ENCODE data around the gene BHMT2. TPM values are rescaled to one million over a fixed set of nuclear protein-coding genes. Genes with fewer than 3 reads are reported as not detected.

The BHMT2 gene
- total RNA-seq (not detected), polyA plus RNA-seq (not detected)

- Histone ChIP-seq H3K36me3 (ENCODE audit: insufficient read depth, low read length) (no peaks in the 10 kb centered on the region), H3K4me1 (ENCODE audit: insufficient read depth, low read length) (no peaks in the 10 kb centered on the region), H3K27ac (ENCODE audit: low read depth, low read length) (no peak within 1 kb of the TSS), H3K27me3 (ENCODE audit: insufficient read depth, low read length) (no peaks in the 10 kb centered on the region), H3K4me3 (ENCODE audit: low read length in 2 of 2) (no peak within 1 kb of the TSS), H3K9me3 (ENCODE audit: control insufficient read depth in 1 of 2, low read length in 2 of 2) (no peaks in the 10 kb centered on the region)
- Mint-ChIP-seq H3K4me1 (peaks cover 0 to 4% (median 0%) of the 10 kb centered on the region in 4 donors), H3K36me3 (peaks cover 0 to 4% of the 10 kb centered on the region in 2 donors), H3K9me3 (peaks cover 0 to 3% (median 0%) of the 10 kb centered on the region in 8 donors), H3K4me3 (peak within 1 kb of the TSS in 1 of 8 donors; percentile 22), H3K27me3 (peaks cover 22 to 31% of the 10 kb centered on the region in 2 donors), H3K27ac (no peak within 1 kb of the TSS)
- ChIA-PET CTCF (ENCODE audit: partially characterized antibody) (no interaction called here), POLR2A (ENCODE audit: partially characterized antibody) (no interaction called here)
- DNase-seq = no peak
- intact Hi-C loops (cut with micrococcal nuclease) = no loop called here
These were observed at the start of gene BHMT2, which contains the start of gene DMGDH for GRCh38 chr5:79069488-79070349. Gene BHMT2 (plus strand): TSS chr5:79069767. CDS start chr5:79069783, 16 bp downstream. Gene DMGDH (minus strand): TSS chr5:79069674. CDS start chr5:79069620, 54 bp downstream.

DNA sequence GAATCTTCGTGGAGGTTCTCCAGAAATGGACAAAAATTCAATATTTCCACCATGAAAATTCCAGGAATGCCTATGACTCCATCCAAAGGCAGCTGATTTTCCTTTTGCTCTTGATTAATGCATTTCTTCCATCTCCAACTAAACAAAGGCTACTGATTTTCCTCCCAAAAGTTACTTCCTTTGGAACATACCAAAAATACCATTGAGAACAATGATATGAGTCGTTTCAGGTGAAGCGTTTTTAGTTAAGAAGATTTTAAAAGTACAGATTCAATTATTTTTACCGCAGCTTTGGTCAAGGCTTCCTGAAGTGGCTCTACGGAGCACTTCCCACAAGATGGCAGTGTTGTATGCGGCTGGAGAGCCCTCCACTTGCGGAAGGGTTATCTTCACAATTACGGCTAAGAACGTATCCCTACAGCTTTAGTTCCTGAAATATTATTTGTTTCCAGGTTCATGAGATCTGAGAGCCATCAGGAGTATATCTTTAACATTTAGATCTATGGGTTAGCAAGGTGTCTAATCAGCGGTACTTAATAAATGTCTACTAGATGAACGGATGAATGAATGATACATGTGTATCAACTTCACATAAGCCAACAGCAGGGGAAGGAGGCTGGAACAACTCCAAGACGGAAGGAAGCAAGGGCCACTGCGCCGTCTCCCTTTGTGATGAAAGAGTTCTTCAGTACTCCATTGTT lies 48.6 kb upstream of the BHMT2 start:
- DNase-seq = peak in 3 of 5 donors; percentile 14 to 21 (median 18)
- Histone ChIP-seq H3K27ac (ENCODE audit: low read depth, low read length) (no peak overlapping the region), H3K36me3 (ENCODE audit: insufficient read depth, low read length) (no peaks in the 10 kb centered on the region), H3K4me1 (ENCODE audit: insufficient read depth, low read length) (no peaks in the 10 kb centered on the region), H3K27me3 (ENCODE audit: insufficient read depth, low read length) (peaks cover 12% of the 10 kb centered on the region), H3K4me3 (ENCODE audit: low read length in 2 of 2) (no peak overlapping the region), H3K9me3 (ENCODE audit: control insufficient read depth in 1 of 2, low read length in 2 of 2) (no peaks in the 10 kb centered on the region)
- Mint-ChIP-seq H3K4me3 (peak overlapping the region in 3 of 8 donors; percentile 11 to 33 (median 20)), H3K27ac (no peak overlapping the region), H3K36me3 (no peaks in the 10 kb centered on the region), H3K9me3 (no peaks in the 10 kb centered on the region), H3K4me1 (peaks cover 0 to 11% (median 4%) of the 10 kb centered on the region in 4 donors), H3K27me3 (peaks cover 22 to 53% of the 10 kb centered on the region in 2 donors)
- ChIA-PET POLR2A (ENCODE audit: partially characterized antibody) (interaction anchor here (1.0 kb wide), 1 partner anchor 37 kb away, joined by 6 read pairs; no protein-coding TSS in a partner anchor), CTCF (ENCODE audit: partially characterized antibody) (interaction anchor here (0.7 to 5.9 kb wide), 20 partner anchors 9 to 444 kb away, joined by 3 to 64 read pairs (median 4); partner anchors contain the start of gene ARSB)
- intact Hi-C loops (cut with micrococcal nuclease) = loop anchor here (1.0 to 10.0 kb wide), 5 partner anchors 36 to 1064 kb away; partner anchors contain the start of gene ARSB

- Mint-ChIP-seq H3K4me3 (no peak overlapping the region), H3K9me3 (no peaks in the 10 kb centered on the region), H3K36me3 (no peaks in the 10 kb centered on the region), H3K4me1 (peaks cover 0 to 11% (median 4%) of the 10 kb centered on the region in 4 donors), H3K27me3 (peaks cover 26 to 53% of the 10 kb centered on the region in 2 donors), H3K27ac (no peak overlapping the region)
- H3K4me1 ChIP-seq (ENCODE audit: insufficient read depth, low read length) = no peaks in the 10 kb centered on the region
- H3K4me3 ChIP-seq (ENCODE audit: low read length in 2 of 2) = no peak overlapping the region
- peaks cover 12% of the 10 kb centered on the region for H3K27me3 ChIP-seq (ENCODE audit: insufficient read depth, low read length)
- intact Hi-C loops (cut with micrococcal nuclease) = loop anchor here (1.0 to 10.0 kb wide), 5 partner anchors 37 to 1063 kb away; partner anchors contain the start of gene ARSB
- POLR2A ChIA-PET (ENCODE audit: partially characterized antibody) = no interaction called here
- H3K9me3 ChIP-seq (ENCODE audit: control insufficient read depth in 1 of 2, low read length in 2 of 2) = no peaks in the 10 kb centered on the region
- no peak overlapping the region for H3K27ac ChIP-seq (ENCODE audit: low read depth, low read length)
- H3K36me3 ChIP-seq (ENCODE audit: insufficient read depth, low read length) = no peaks in the 10 kb centered on the region
- DNase-seq = no peak
- CTCF ChIA-PET (ENCODE audit: partially characterized antibody) = interaction anchor here (0.7 to 5.9 kb wide), 15 partner anchors 8 to 443 kb away, joined by 3 to 64 read pairs (median 5); partner anchors contain the start of gene ARSB
These were observed 47.8 kb upstream of the BHMT2 start for GRCh38 chr5:79021753-79022152.

- Mint-ChIP-seq H3K4me3 (no peak overlapping the region), H3K36me3 (no peaks in the 10 kb centered on the region), H3K9me3 (no peaks in the 10 kb centered on the region), H3K27me3 (peaks cover 26 to 47% of the 10 kb centered on the region in 2 donors), H3K4me1 (peaks cover 0 to 11% (median 4%) of the 10 kb centered on the region in 4 donors), H3K27ac (no peak overlapping the region)
- Histone ChIP-seq H3K27ac (ENCODE audit: low read depth, low read length) (no peak overlapping the region), H3K4me1 (ENCODE audit: insufficient read depth, low read length) (no peaks in the 10 kb centered on the region), H3K4me3 (ENCODE audit: low read length in 2 of 2) (no peak overlapping the region), H3K9me3 (ENCODE audit: control insufficient read depth in 1 of 2, low read length in 2 of 2) (no peaks in the 10 kb centered on the region), H3K27me3 (ENCODE audit: insufficient read depth, low read length) (peaks cover 12% of the 10 kb centered on the region), H3K36me3 (ENCODE audit: insufficient read depth, low read length) (no peaks in the 10 kb centered on the region)
- intact Hi-C loops (cut with micrococcal nuclease) = loop anchor here (5.0 to 10.0 kb wide), 2 partner anchors 835 to 1062 kb away; no protein-coding TSS in a partner anchor
- ChIA-PET POLR2A (ENCODE audit: partially characterized antibody) (no interaction called here), CTCF (ENCODE audit: partially characterized antibody) (interaction anchor here (0.7 to 5.9 kb wide), 10 partner anchors 10 to 1061 kb away, joined by 3 to 64 read pairs (median 7); no protein-coding TSS in a partner anchor)
- DNase-seq = no peak
These were observed 46.8 kb upstream of the BHMT2 start for GRCh38 chr5:79022771-79023170.

DNA sequence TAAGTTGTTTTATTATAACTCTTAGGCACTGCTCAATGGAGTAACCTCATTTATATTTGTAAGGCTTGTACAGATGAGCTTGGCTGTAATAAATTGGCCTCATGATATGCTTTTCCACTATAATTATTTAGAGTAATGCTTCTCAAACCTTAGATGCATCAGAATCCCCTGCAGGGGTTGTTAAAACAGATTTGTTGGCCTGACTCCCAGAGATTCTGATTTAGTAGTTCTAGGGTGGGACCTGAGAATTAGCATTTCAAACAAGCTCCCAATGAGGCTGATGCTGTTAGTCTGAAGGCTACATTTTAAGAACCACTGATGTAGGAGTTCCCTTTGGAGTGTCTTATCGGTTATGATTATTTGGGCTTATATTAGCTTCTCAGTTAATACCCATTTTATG lies 46.2 kb upstream of the BHMT2 start:
- Histone ChIP-seq H3K4me3 (ENCODE audit: low read length in 2 of 2) (no peak overlapping the region), H3K27me3 (ENCODE audit: insufficient read depth, low read length) (peaks cover 12% of the 10 kb centered on the region), H3K36me3 (ENCODE audit: insufficient read depth, low read length) (no peaks in the 10 kb centered on the region), H3K4me1 (ENCODE audit: insufficient read depth, low read length) (no peaks in the 10 kb centered on the region), H3K9me3 (ENCODE audit: control insufficient read depth in 1 of 2, low read length in 2 of 2) (no peaks in the 10 kb centered on the region), H3K27ac (ENCODE audit: low read depth, low read length) (no peak overlapping the region)
- H3K4me1 Mint-ChIP-seq = peaks cover 0 to 11% (median 4%) of the 10 kb centered on the region in 4 donors
- DNase-seq = no peak
- no peaks in the 10 kb centered on the region for H3K9me3 Mint-ChIP-seq
- CTCF ChIA-PET (ENCODE audit: partially characterized antibody) = interaction anchor here (1.0 to 5.9 kb wide), 9 partner anchors 10 to 1060 kb away, joined by 3 to 64 read pairs (median 7); no protein-coding TSS in a partner anchor
- no peak overlapping the region for H3K4me3 Mint-ChIP-seq
- no peak overlapping the region for H3K27ac Mint-ChIP-seq
- intact Hi-C loops (cut with micrococcal nuclease) = loop anchor here (5.0 to 10.0 kb wide), 2 partner anchors 834 to 1061 kb away; no protein-coding TSS in a partner anchor
- H3K27me3 Mint-ChIP-seq = peaks cover 25 to 47% of the 10 kb centered on the region in 2 donors
- POLR2A ChIA-PET (ENCODE audit: partially characterized antibody) = no interaction called here
- no peaks in the 10 kb centered on the region for H3K36me3 Mint-ChIP-seq

DNA sequence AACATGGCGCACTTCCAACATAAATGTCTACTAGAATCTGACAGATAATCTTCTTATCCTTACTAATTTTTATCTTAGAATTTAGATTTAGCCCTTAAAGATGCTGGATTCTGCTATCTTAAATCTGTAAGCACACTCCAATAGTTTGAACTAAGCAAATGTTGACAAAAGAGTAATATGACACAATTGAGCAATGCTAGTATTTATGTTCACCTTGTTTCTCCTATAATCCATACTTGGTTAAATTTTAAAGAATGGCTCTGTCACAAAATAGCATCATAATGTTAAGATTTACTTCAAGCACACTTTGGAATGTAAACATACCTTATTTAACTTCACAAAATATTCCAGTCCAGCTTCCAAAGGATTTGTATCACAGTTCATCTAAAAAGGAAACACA lies 45.6 kb upstream of the BHMT2 start:
- Histone ChIP-seq H3K27me3 (ENCODE audit: insufficient read depth, low read length) (peaks cover 12% of the 10 kb centered on the region), H3K36me3 (ENCODE audit: insufficient read depth, low read length) (no peaks in the 10 kb centered on the region), H3K4me1 (ENCODE audit: insufficient read depth, low read length) (no peaks in the 10 kb centered on the region), H3K9me3 (ENCODE audit: control insufficient read depth in 1 of 2, low read length in 2 of 2) (no peaks in the 10 kb centered on the region), H3K4me3 (ENCODE audit: low read length in 2 of 2) (no peak overlapping the region), H3K27ac (ENCODE audit: low read depth, low read length) (no peak overlapping the region)
- DNase-seq = no peak
- H3K4me3 Mint-ChIP-seq = no peak overlapping the region
- H3K4me1 Mint-ChIP-seq = peaks cover 0 to 11% (median 4%) of the 10 kb centered on the region in 4 donors
- ChIA-PET POLR2A (ENCODE audit: partially characterized antibody) (no interaction called here), CTCF (ENCODE audit: partially characterized antibody) (interaction anchor here (0.7 to 5.9 kb wide), 15 partner anchors 8 to 442 kb away, joined by 3 to 64 read pairs (median 9); no protein-coding TSS in a partner anchor)
- peaks cover 25 to 46% of the 10 kb centered on the region in 2 donors for H3K27me3 Mint-ChIP-seq
- intact Hi-C loops (cut with micrococcal nuclease) = loop anchor here (5.0 to 10.0 kb wide), 2 partner anchors 833 to 1061 kb away; no protein-coding TSS in a partner anchor
- H3K27ac Mint-ChIP-seq = no peak overlapping the region
- no peaks in the 10 kb centered on the region for H3K9me3 Mint-ChIP-seq
- no peaks in the 10 kb centered on the region for H3K36me3 Mint-ChIP-seq

All from CD4-positive, alpha-beta memory T cell (primary cell).